ENCODE measurements around the gene CELF5.
"Not testable (repeated sequence)": the region's sequence is repeated elsewhere in the genome, so short reads cannot be mapped to it uniquely, and the experiment has no call there.

GRCh38 chr19:3290858-3291257 lies 66.4 kb downstream of the CELF5 start:
- TF ChIP-seq CTCF (IDR thresholded peaks at IDR 0.05 in 4 of 5, conservative IDR thresholded peaks at IDR 0.05 in 1 of 5); POLR2A (IDR thresholded peaks at IDR 0.05): not testable (repeated sequence)

All from gastrocnemius medialis (tissue), 4 donors.